Nephron progenitor cell (in vitro differentiated cells): ENCODE data around the gene RPS23.
A peak's percentile ranks its signal among the peaks of the same experiment; 100 is the strongest.

ENCODE experiments used
- DNase-seq: peaks from one replicate; pipeline ENCODE4 v3.0.0; 2021
- H3K27ac Mint-ChIP-seq: 2 replicates; pipeline ENCODE4 v1.8.0; 2021; ENCODE audit warnings: mild to moderate bottlenecking, moderate library complexity, mixed read lengths
- H3K27me3 Mint-ChIP-seq: 2 replicates; pipeline ENCODE4 v1.8.0; 2021; ENCODE audit warnings: mild to moderate bottlenecking, low read depth, mixed read lengths; ENCODE audit not compliant: poor library complexity
- H3K36me3 Mint-ChIP-seq: 2 replicates; pipeline ENCODE4 v1.8.0; 2021; ENCODE audit warnings: low read depth, mixed read lengths
- H3K4me1 Mint-ChIP-seq: 2 replicates; pipeline ENCODE4 v1.8.0; 2021; ENCODE audit warnings: mixed read lengths
- H3K4me3 Mint-ChIP-seq: 2 replicates; pipeline ENCODE4 v1.8.0; 2021; ENCODE audit warnings: mild to moderate bottlenecking, moderate library complexity, mixed read lengths
- H3K9me3 Mint-ChIP-seq: 2 replicates; pipeline ENCODE4 v1.8.0; 2021; ENCODE audit warnings: mild to moderate bottlenecking, moderate library complexity, mixed read lengths
- CTCF ChIP-seq: fragments of 200-600 bp; sonication (generic); IDR thresholded peaks from 2 replicates; pipeline ENCODE4 v1.5.0; 2021; ENCODE audit warnings: antibody characterized with exemption

Gene RPS23

GRCh38 chr5:82265047-82265446 lies 13.1 kb downstream of the RPS23 start:
- no peak for TF ChIP-seq CTCF
- Mint-ChIP-seq H3K4me1 (no peaks in the 10 kb centered on the region), H3K27me3 (no peaks in the 10 kb centered on the region)

GRCh38 chr5:82259172-82259800 lies 18.9 kb downstream of the RPS23 start:
- Mint-ChIP-seq H3K4me1 (no peaks in the 10 kb centered on the region), H3K27ac (no peak overlapping the region), H3K27me3 (no peaks in the 10 kb centered on the region), H3K9me3 (no peaks in the 10 kb centered on the region), H3K4me3 (no peak overlapping the region), H3K36me3 (peaks cover 17% of the 10 kb centered on the region)
- peak; percentile 47 for TF ChIP-seq CTCF
- DNase-seq, result no peak

More at GRCh38 chr5:82265047-82265446, 13.1 kb downstream of the RPS23 start:
- Mint-ChIP-seq H3K4me3 (no peak overlapping the region), H3K9me3 (peaks cover 24% of the 10 kb centered on the region), H3K27ac (no peak overlapping the region), H3K36me3 (peaks cover 60% of the 10 kb centered on the region)
- DNase-seq, result no peak

GRCh38 chr5:82257729-82258128 lies 20.4 kb downstream of the RPS23 start:
- no peaks in the 10 kb centered on the region for H3K27me3 Mint-ChIP-seq
- DNase-seq, result no peak
- no peak for TF ChIP-seq CTCF

GRCh38 chr5:82257247-82257646 lies 20.9 kb downstream of the RPS23 start:
- H3K4me3 Mint-ChIP-seq, result no peak overlapping the region
- H3K36me3 Mint-ChIP-seq, result peaks cover 10% of the 10 kb centered on the region
- H3K27me3 Mint-ChIP-seq, result no peaks in the 10 kb centered on the region
- no peak for DNase-seq
- no peak for TF ChIP-seq CTCF
- H3K27ac Mint-ChIP-seq, result no peak overlapping the region
- no peaks in the 10 kb centered on the region for H3K9me3 Mint-ChIP-seq
- H3K4me1 Mint-ChIP-seq, result no peaks in the 10 kb centered on the region

More at GRCh38 chr5:82257729-82258128, 20.4 kb downstream of the RPS23 start:
- Mint-ChIP-seq H3K4me3 (no peak overlapping the region), H3K9me3 (no peaks in the 10 kb centered on the region), H3K27ac (no peak overlapping the region), H3K4me1 (no peaks in the 10 kb centered on the region), H3K36me3 (peaks cover 11% of the 10 kb centered on the region)

- no peak for TF ChIP-seq CTCF
- peak overlapping the region; percentile 49 for H3K27ac Mint-ChIP-seq
- no peak overlapping the region for H3K4me3 Mint-ChIP-seq
- no peak for DNase-seq
- peaks cover 10% of the 10 kb centered on the region for H3K36me3 Mint-ChIP-seq
- H3K9me3 Mint-ChIP-seq, result no peaks in the 10 kb centered on the region
- H3K27me3 Mint-ChIP-seq, result no peaks in the 10 kb centered on the region
- no peaks in the 10 kb centered on the region for H3K4me1 Mint-ChIP-seq
These were observed 22.3 kb downstream of the RPS23 start for GRCh38 chr5:82255844-82256243.

- H3K27ac Mint-ChIP-seq, result no peak overlapping the region
- H3K27me3 Mint-ChIP-seq, result no peaks in the 10 kb centered on the region
- no peak for TF ChIP-seq CTCF
- H3K4me1 Mint-ChIP-seq, result no peaks in the 10 kb centered on the region
- peaks cover 7% of the 10 kb centered on the region for H3K9me3 Mint-ChIP-seq
- H3K36me3 Mint-ChIP-seq, result peaks cover 14% of the 10 kb centered on the region
- DNase-seq, result no peak
- no peak overlapping the region for H3K4me3 Mint-ChIP-seq
These were observed 25.4 kb downstream of the RPS23 start for GRCh38 chr5:82252744-82253143.
